Activated T-helper 2 cell treated with anti-CD3 and anti-CD28 coated beads, Interferon-gamma antibody, Interleukin-2, Interleukin-4, amounts not matched to agents 10 μg/mL and 5 μg/mL and 100 μg/mL, durations not matched to agents 14 hours and 24 hours and 36 hours (primary cell): ENCODE measurements around the gene RANBP1. TPM values are rescaled to one million over a fixed set of nuclear protein-coding genes. Genes with fewer than 3 reads are reported as not detected.

Experiments used
- DNase-seq: peaks from one replicate; pipeline ENCODE4 v3.0.0; 2021; ENCODE audit warnings: low spot score
- H3K27ac Mint-ChIP-seq: one replicate; pipeline ENCODE4 v1.8.0; 2021; ENCODE audit warnings: mixed read lengths
- H3K27me3 Mint-ChIP-seq: one replicate; pipeline ENCODE4 v1.8.0; 2021; ENCODE audit warnings: low read depth, mixed read lengths
- H3K36me3 Mint-ChIP-seq: one replicate; pipeline ENCODE4 v1.8.0; 2021; ENCODE audit warnings: low read depth, mixed read lengths
- H3K4me1 Mint-ChIP-seq: one replicate; pipeline ENCODE4 v1.8.0; 2021; ENCODE audit warnings: low read depth, mixed read lengths
- H3K4me3 Mint-ChIP-seq: one replicate; pipeline ENCODE4 v1.8.0; 2021; ENCODE audit warnings: low read depth, mild to moderate bottlenecking, moderate library complexity, mixed read lengths
- H3K9me3 Mint-ChIP-seq: one replicate; pipeline ENCODE4 v1.8.0; 2021; ENCODE audit warnings: mixed read lengths
- intact Hi-C: fragments of 100-400 bp; cut with micrococcal nuclease; formaldehyde crosslinking; loops from one replicate; pipeline ENCODE4 v1.15.1; 2023
- total RNA-seq: library from RNA; stranded (reverse); gene quantifications from 2 replicates; pipeline ENCODE4 v1.2.3, GENCODE V29; 2022

RANBP1 gene
- total RNA-seq, 1 donor from 2014 or later, result 444 TPM

- intact Hi-C loops, result no loop called here
- no peak overlapping the region for H3K27ac Mint-ChIP-seq
- H3K36me3 Mint-ChIP-seq, result peaks cover 61% of the 10 kb centered on the region
- no peak for DNase-seq
- no peaks in the 10 kb centered on the region for H3K27me3 Mint-ChIP-seq
- no peak overlapping the region for H3K4me3 Mint-ChIP-seq
- H3K4me1 Mint-ChIP-seq, result peaks cover 6% of the 10 kb centered on the region
- no peaks in the 10 kb centered on the region for H3K9me3 Mint-ChIP-seq
Observed at GRCh38 chr22:20126284-20127029, 10.6 kb downstream of the RANBP1 start.

- no peak for DNase-seq
- peaks cover 6% of the 10 kb centered on the region for H3K4me1 Mint-ChIP-seq
- intact Hi-C loops, result no loop called here
- peaks cover 52% of the 10 kb centered on the region for H3K36me3 Mint-ChIP-seq
- no peak overlapping the region for H3K4me3 Mint-ChIP-seq
- no peaks in the 10 kb centered on the region for H3K27me3 Mint-ChIP-seq
- no peaks in the 10 kb centered on the region for H3K9me3 Mint-ChIP-seq
- H3K27ac Mint-ChIP-seq, result peak overlapping the region; percentile 67
Observed at GRCh38 chr22:20127318-20127868, 11.5 kb downstream of the RANBP1 start.

- intact Hi-C loops, result loop anchor here (2.0 kb wide), 1 partner anchor 157 kb away; no protein-coding TSS in a partner anchor
- Mint-ChIP-seq H3K27ac (no peak overlapping the region), H3K4me3 (no peak overlapping the region), H3K27me3 (no peaks in the 10 kb centered on the region), H3K9me3 (no peaks in the 10 kb centered on the region), H3K4me1 (peaks cover 8% of the 10 kb centered on the region), H3K36me3 (peaks cover 45% of the 10 kb centered on the region)
- DNase-seq, result no peak
Observed at GRCh38 chr22:20127869-20128618, 12.1 kb downstream of the RANBP1 start.

GRCh38 chr22:20128619-20128901, 12.7 kb downstream of the RANBP1 start:
- peak overlapping the region; percentile 38 for H3K27ac Mint-ChIP-seq
- H3K4me3 Mint-ChIP-seq, result no peak overlapping the region
- peaks cover 42% of the 10 kb centered on the region for H3K36me3 Mint-ChIP-seq
- intact Hi-C loops, result loop anchor here (2.0 kb wide), 1 partner anchor 158 kb away; no protein-coding TSS in a partner anchor
- DNase-seq, result no peak
- H3K4me1 Mint-ChIP-seq, result peaks cover 9% of the 10 kb centered on the region
- no peaks in the 10 kb centered on the region for H3K27me3 Mint-ChIP-seq
- H3K9me3 Mint-ChIP-seq, result no peaks in the 10 kb centered on the region

GRCh38 chr22:20128902-20129746, 13.2 kb downstream of the RANBP1 start:
- DNase-seq, result no peak
- intact Hi-C loops, result loop anchor here (2.0 kb wide), 1 partner anchor 158 kb away; no protein-coding TSS in a partner anchor
- H3K27me3 Mint-ChIP-seq, result no peaks in the 10 kb centered on the region
- peak overlapping the region; percentile 38 for H3K27ac Mint-ChIP-seq
- no peak overlapping the region for H3K4me3 Mint-ChIP-seq
- peaks cover 38% of the 10 kb centered on the region for H3K36me3 Mint-ChIP-seq
- peaks cover 12% of the 10 kb centered on the region for H3K4me1 Mint-ChIP-seq
- no peaks in the 10 kb centered on the region for H3K9me3 Mint-ChIP-seq

GRCh38 chr22:20129747-20130014, 13.8 kb downstream of the RANBP1 start:
- Mint-ChIP-seq H3K27me3 (no peaks in the 10 kb centered on the region), H3K36me3 (peaks cover 32% of the 10 kb centered on the region), H3K27ac (no peak overlapping the region), H3K4me1 (peaks cover 12% of the 10 kb centered on the region), H3K4me3 (peak overlapping the region; percentile 73), H3K9me3 (no peaks in the 10 kb centered on the region)
- no peak for DNase-seq
- intact Hi-C loops, result loop anchor here (2.0 kb wide), 1 partner anchor 159 kb away; no protein-coding TSS in a partner anchor

GRCh38 chr22:20130319-20130718, 14.4 kb downstream of the RANBP1 start:
- peaks cover 26% of the 10 kb centered on the region for H3K36me3 Mint-ChIP-seq
- H3K9me3 Mint-ChIP-seq, result no peaks in the 10 kb centered on the region
- no peak for DNase-seq
- no peaks in the 10 kb centered on the region for H3K27me3 Mint-ChIP-seq
- H3K4me3 Mint-ChIP-seq, result peak overlapping the region; percentile 73
- no peak overlapping the region for H3K27ac Mint-ChIP-seq
- intact Hi-C loops, result no loop called here
- peaks cover 12% of the 10 kb centered on the region for H3K4me1 Mint-ChIP-seq

- peak; percentile 55 for DNase-seq
- intact Hi-C loops, result loop anchor here (1.0 kb wide), 1 partner anchor 14 kb away; the partner anchor contains the start of gene TRMT2A
- H3K9me3 Mint-ChIP-seq, result no peaks in the 10 kb centered on the region
- no peaks in the 10 kb centered on the region for H3K27me3 Mint-ChIP-seq
- H3K4me3 Mint-ChIP-seq, result peak overlapping the region; percentile 37
- H3K4me1 Mint-ChIP-seq, result peaks cover 12% of the 10 kb centered on the region
- no peak overlapping the region for H3K27ac Mint-ChIP-seq
- peaks cover 19% of the 10 kb centered on the region for H3K36me3 Mint-ChIP-seq
Observed at GRCh38 chr22:20130731-20131596, 15.1 kb downstream of the RANBP1 start.

- Mint-ChIP-seq H3K9me3 (no peaks in the 10 kb centered on the region), H3K27me3 (no peaks in the 10 kb centered on the region), H3K27ac (no peak within 1 kb of the TSS), H3K4me1 (peaks cover 14% of the 10 kb centered on the region), H3K36me3 (peaks cover 15% of the 10 kb centered on the region), H3K4me3 (peak within 1 kb of the TSS; percentile 77)
- intact Hi-C loops, result loop anchor here (1.0 kb wide), 1 partner anchor 14 kb away; the partner anchor contains the start of gene TRMT2A
- no peak for DNase-seq
Observed at GRCh38 chr22:20131597-20131858, 15.6 kb downstream of the RANBP1 start, which contains the start of gene ZDHHC8. TSS of gene ZDHHC8 (plus strand) at chr22:20131804. CDS start at chr22:20131948, 144 bp downstream.

GRCh38 chr22:20131859-20132685, 16.2 kb downstream of the RANBP1 start:
- intact Hi-C loops, result loop anchor here (1.0 kb wide), 1 partner anchor 15 kb away; the partner anchor contains the start of gene TRMT2A
- no peaks in the 10 kb centered on the region for H3K9me3 Mint-ChIP-seq
- H3K27ac Mint-ChIP-seq, result no peak overlapping the region
- H3K27me3 Mint-ChIP-seq, result no peaks in the 10 kb centered on the region
- DNase-seq, result no peak
- peaks cover 14% of the 10 kb centered on the region for H3K4me1 Mint-ChIP-seq
- H3K4me3 Mint-ChIP-seq, result peak overlapping the region; percentile 77
- H3K36me3 Mint-ChIP-seq, result peaks cover 11% of the 10 kb centered on the region

GRCh38 chr22:20132686-20133246, 16.9 kb downstream of the RANBP1 start:
- DNase-seq, result no peak
- H3K4me3 Mint-ChIP-seq, result peak overlapping the region; percentile 77
- H3K9me3 Mint-ChIP-seq, result no peaks in the 10 kb centered on the region
- no peaks in the 10 kb centered on the region for H3K27me3 Mint-ChIP-seq
- H3K36me3 Mint-ChIP-seq, result peaks cover 4% of the 10 kb centered on the region
- H3K27ac Mint-ChIP-seq, result no peak overlapping the region
- intact Hi-C loops, result no loop called here
- H3K4me1 Mint-ChIP-seq, result peaks cover 14% of the 10 kb centered on the region
